ENCODE measurements around the gene ADNP2.

Gene ADNP2

DNA sequence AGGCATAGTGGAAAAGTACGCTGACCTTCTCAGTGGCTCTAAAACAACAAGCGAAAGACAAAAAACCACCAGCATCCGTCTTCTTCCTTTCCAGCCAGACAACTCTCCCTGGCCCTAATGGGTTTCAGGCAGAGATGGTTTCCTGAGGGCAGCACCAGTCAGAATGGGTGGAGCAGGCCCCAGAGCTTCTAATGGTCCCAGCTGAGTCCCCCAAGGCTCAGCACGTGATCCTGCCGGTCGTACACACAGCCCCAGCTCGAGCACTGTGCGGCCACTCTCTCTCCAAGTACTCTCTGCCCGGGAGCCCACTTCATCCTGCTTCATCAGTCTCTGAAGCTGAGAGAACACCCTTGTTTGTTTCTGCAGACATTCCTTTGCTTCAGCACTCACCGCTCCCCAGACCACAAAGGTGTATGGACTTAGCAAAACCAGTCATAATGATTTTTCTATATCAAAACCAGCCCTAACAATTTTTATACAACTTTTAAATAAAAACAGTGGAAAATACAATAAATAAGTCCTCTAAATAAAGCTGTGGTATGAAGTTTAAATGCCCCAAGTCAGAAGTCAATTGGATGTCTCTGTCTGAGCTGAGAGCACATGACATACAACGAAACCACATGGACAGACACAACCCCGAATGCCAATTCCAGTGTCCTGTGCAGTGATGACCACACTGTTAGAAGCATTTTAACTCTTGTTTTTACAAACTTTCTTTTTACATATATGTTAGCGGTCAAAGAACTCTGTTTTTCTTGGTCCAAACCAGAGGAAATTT lies 74.4 kb downstream of the ADNP2 start:
- peak overlapping the region in 5 of 21 experiments; percentile 16 to 69 (median 55) for H3K27ac ChIP-seq
- no peak overlapping the region for H3K4me3 ChIP-seq

DNA sequence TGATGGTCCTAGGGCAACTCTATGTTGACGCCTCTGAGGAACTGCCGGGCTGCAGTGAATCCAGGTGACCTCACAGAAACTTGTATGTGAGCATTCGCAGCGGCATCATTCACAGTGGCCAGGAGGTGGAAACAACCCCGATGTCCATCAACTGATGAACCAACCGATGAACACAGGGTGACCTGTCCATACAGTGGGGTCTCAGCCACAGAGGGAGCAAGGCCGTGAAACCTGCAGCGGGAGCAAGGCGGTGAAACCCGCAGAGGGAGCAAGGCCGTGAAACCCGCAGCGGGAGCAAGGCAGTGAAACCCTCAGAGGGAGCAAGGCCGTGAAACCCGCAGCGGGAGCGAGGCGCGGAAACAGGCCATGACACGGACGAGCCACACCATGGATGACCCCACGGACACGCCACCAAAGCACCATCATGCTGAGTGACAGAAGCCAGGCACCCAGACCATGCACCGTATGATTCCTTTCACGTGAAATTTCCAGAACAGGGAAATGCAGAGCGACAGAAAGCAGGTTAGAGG lies 75.2 kb downstream of the ADNP2 start:
- no peak overlapping the region for H3K27ac ChIP-seq

DNA sequence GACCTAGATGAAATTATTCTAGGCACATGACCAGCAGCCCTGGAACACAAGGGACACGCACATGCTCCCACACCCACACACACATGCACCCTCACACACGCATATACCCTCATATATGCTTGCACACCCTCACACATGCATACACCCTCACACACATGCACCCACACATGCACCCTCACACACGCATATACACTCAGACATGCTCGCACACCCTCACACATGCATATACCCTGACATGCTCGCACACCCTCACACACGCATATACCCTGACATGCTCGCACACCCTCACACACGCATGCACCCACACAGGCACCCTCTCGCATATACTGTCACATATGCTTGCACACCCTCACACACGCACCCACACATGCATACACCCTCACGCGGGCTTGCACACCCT lies 76.5 kb downstream of the ADNP2 start:
- Histone ChIP-seq H3K4me3 (no peak overlapping the region), H3K27ac (no peak overlapping the region)

More for the DNA sequence above, 75.2 kb downstream of the ADNP2 start:
- H3K4me3 ChIP-seq, result no peak overlapping the region

DNA sequence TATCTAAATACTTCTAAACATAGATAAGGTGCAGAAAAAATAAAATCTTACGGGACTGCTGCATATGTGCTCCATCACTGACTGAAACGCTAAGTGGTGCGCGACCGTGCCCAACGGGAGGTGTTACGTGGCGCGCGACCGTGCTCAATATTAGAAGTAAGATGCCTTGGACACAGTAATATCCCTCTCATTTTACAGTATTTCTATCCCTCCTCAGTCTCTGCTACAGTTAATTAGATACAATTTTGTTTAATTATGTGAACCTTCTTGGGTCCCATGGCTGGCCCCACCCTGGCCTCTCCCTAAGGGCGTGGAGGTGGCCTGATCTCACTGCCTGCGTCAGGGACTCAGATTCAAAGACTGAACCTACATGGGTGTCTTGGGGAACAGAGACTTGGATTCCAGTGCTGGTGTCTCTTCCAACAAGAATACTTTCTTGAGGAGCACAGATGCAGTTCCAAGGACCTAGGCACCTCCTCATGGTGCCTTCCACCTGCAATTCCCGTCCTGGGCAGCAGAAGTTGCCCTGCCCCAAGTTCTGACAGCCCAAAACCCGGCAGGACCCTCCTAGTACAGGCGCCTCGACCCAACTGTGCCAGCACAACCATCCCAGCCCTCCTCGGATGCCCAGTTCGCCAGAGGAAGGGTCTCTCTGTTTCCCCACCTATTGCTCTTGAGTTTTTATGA lies 79.0 kb downstream of the ADNP2 start:
- H3K27ac ChIP-seq, result peak overlapping the region in 4 of 21 experiments; percentile 9 to 61 (median 32)
- H3K4me3 ChIP-seq, result no peak overlapping the region

DNA sequence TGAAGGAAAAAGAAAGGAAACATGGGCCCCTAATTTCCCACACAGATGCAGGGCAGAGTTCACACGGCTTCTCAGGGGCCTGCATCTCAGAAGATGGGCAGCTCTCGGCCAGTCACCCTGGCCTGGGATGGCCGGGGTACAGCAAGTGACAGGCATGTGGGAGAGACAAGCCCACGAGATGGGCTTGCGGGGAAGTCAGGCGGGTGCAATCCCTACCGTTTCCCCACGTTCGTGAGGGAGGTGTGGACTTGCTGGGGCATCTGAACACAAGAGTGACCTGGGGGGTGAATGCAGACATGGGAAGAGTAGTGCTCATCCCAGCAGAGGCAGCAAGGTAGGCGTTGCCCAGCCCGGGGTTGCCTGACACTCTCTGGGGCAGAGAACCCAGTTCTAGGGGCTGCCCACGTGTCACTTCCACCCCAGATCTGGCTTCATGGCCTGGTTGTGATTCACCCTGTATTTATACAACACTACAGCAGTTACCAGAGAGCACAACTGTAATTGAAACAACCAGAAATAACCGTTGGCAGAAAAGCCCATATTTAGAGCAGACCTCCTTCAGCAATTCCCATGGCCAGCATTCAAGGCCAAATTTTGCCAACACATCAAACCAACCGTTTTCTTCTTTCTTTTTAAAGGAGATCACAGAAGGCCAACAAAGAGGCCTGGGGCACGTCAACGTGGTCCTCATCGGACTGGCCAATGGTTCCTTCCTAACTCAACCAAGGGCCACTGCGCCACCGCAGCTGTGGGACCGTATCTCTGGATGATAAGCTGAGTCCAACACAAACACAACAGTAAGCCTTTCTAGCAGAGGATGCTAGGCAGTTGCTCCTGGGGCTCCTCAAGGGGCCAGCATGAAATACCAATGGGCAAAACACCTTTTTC lies 79.8 kb downstream of the ADNP2 start:
- Histone ChIP-seq H3K4me3 (no peak overlapping the region), H3K27ac (peak overlapping the region in 3 of 21 experiments; percentile 9 to 61 (median 50))

DNA sequence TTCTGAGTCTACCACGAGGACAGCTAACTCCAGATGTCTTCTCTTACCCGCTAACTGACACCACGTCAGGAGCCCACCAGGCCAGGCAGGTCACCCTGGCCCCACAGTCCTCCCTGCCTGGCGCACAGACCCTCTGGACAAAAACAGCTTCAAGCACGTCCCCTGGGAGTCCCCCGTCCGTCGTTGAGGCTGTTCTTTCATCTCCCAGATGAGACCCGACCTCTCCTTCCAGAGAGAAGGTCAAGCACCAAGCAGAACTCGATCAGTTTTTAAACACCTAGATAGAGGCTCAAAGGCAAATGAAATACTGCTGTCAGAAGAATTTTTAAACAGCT lies 80.4 kb downstream of the ADNP2 start:
- H3K4me3 ChIP-seq, result no peak overlapping the region

More for the DNA sequence above, 80.4 kb downstream of the ADNP2 start:
- no peak overlapping the region for H3K27ac ChIP-seq

Data from skin epidermis (tissue), 12 donors.